A549 (cell line): ENCODE results near the gene FDXACB1. TPM values are rescaled to one million over a fixed set of nuclear protein-coding genes. Genes with fewer than 3 reads are reported as not detected.

Experiments
- ATAC-seq, 2 experiments: fragments of 200-7000 bp in 1 of 2; fragments of >200 bp in 1 of 2; cut with Nextera tagmentation in 1 of 2; cut with Tn5 transposase in 1 of 2; 3 replicates each; pipeline versions ENCODE4 v1.8.0 to v1.9.1; 2018 to 2020; ENCODE audit warnings: mild to moderate bottlenecking in 1 of 2, moderate library complexity in 1 of 2
- CTCF ChIA-PET: fragments of 300-600 bp; sonication (Branson Sonifier 250); formaldehyde crosslinking; extraction: SDS; loops from one replicate; lab custom pipeline; 2021; ENCODE audit warnings: antibody characterized with exemption, inconsistent platforms; lab: Yijun Ruan, JAX
- POLR2A ChIA-PET: fragments of 350-600 bp; formaldehyde crosslinking; extraction: SDS; loops from one replicate; lab custom pipeline; 2021; ENCODE audit warnings: antibody characterized with exemption, inconsistent platforms; lab: Yijun Ruan, JAX
- DNase-seq, 2 experiments: peaks; one replicate each; pipeline versions ENCODE4 v3.0.0 to v3.0.0-alpha.2; 2011 to 2016; ENCODE audit warnings: low read depth in 1 of 2, low spot score in 1 of 2
- FAIRE-seq: peaks from 2 replicates; lab custom pipeline; 2011; peaks lifted over from hg19 to GRCh38; lab: Jason Lieb, UNC
- H3K27ac ChIP-seq, 2 experiments: fragments of >200 bp; sonication (Bioruptor Twin); formaldehyde crosslinking; 3 replicates each; pipeline ENCODE4 v1.5.1; 2016 to 2017
- H3K4me1 ChIP-seq: fragments of >200 bp; sonication (Bioruptor Twin); formaldehyde crosslinking; 3 replicates; pipeline ENCODE4 v1.6.1; 2016
- H3K4me2 ChIP-seq: fragments of >200 bp; sonication (Bioruptor Twin); formaldehyde crosslinking; 3 replicates; pipeline ENCODE4 v1.6.1; 2016
- H3K4me3 ChIP-seq: fragments of >200 bp; sonication (Bioruptor Twin); formaldehyde crosslinking; 3 replicates; pipeline ENCODE4 v1.5.1; 2016
- H3K9me3 ChIP-seq: fragments of >200 bp; sonication (Bioruptor Twin); formaldehyde crosslinking; 3 replicates; pipeline ENCODE4 v1.6.1; 2016
- ATOH8 ChIP-seq: fragments of 250-450 bp; sonication (Bioruptor Pico); IDR thresholded peaks from 2 replicates; pipeline ENCODE4 v1.5.0; 2020; ENCODE audit warnings: low read depth, mild to moderate bottlenecking, moderate library complexity
- CBX2 ChIP-seq: fragments of 200-600 bp; sonication (generic); IDR thresholded peaks from 2 replicates; pipeline ENCODE4 v1.6.1; 2016; ENCODE audit warnings: low read depth, mild to moderate bottlenecking, borderline replicate concordance
- CEBPB ChIP-seq, 2 experiments: fragments of >200 bp in 1 of 2; sonication (Bioruptor Twin) in 1 of 2; formaldehyde crosslinking in 1 of 2; IDR thresholded peaks; 2 replicates each; pipeline ENCODE4 v1.6.1; 2012 to 2016
- CHD2 ChIP-seq: fragments of 150-350 bp; IDR thresholded peaks from 2 replicates; pipeline ENCODE4 v1.6.1; 2014; ENCODE audit warnings: low read length; ENCODE audit not compliant: partially characterized antibody
- CHD4 ChIP-seq: fragments of 200-600 bp; sonication (generic); IDR thresholded peaks from 2 replicates; pipeline ENCODE4 v1.6.1; 2016; ENCODE audit warnings: antibody characterized with exemption, mild to moderate bottlenecking, borderline replicate concordance
- EHMT2 ChIP-seq: fragments of 200-600 bp; sonication (generic); IDR thresholded peaks from 2 replicates; pipeline ENCODE4 v1.6.1; 2016; ENCODE audit warnings: antibody characterized with exemption, low read depth, mild to moderate bottlenecking, moderate library complexity
- FOSL2 ChIP-seq, 2 experiments: fragments of 450-650 bp in 1 of 2; fragments of >200 bp in 1 of 2; sonication (Bioruptor Twin) in 1 of 2; formaldehyde crosslinking; IDR thresholded peaks; 2 replicates each; pipeline versions ENCODE4 v1.5.0 to v1.6.1; 2016 to 2020; ENCODE audit warnings: mild to moderate bottlenecking in 1 of 2, moderate library complexity in 1 of 2
- FOXS1 ChIP-seq: fragments of 250-450 bp; sonication (Bioruptor Pico); IDR thresholded peaks from 2 replicates; pipeline ENCODE4 v1.5.0; 2020; ENCODE audit warnings: mild to moderate bottlenecking, moderate library complexity
- HES2 ChIP-seq: fragments of >200 bp; sonication (Bioruptor Twin); formaldehyde crosslinking; IDR thresholded peaks from 2 replicates; pipeline ENCODE4 v1.6.1; 2016
- HEYL ChIP-seq: fragments of 250-450 bp; sonication (Bioruptor Pico); IDR thresholded peaks from 2 replicates; pipeline ENCODE4 v1.8.0; 2021; ENCODE audit warnings: mild to moderate bottlenecking, moderate library complexity
- HMGXB4 ChIP-seq: fragments of 250-450 bp; sonication (Bioruptor Pico); IDR thresholded peaks from 2 replicates; pipeline ENCODE4 v1.5.0; 2021; ENCODE audit warnings: mild to moderate bottlenecking, moderate library complexity, borderline replicate concordance
- HOXA7 ChIP-seq: fragments of 250-450 bp; sonication (Bioruptor Pico); IDR thresholded peaks from 2 replicates; pipeline ENCODE4 v1.5.0; 2020; ENCODE audit warnings: mild to moderate bottlenecking, moderate library complexity
- HOXB5 ChIP-seq: fragments of 250-450 bp; sonication (Bioruptor Pico); IDR thresholded peaks from 2 replicates; pipeline ENCODE4 v1.5.0; 2020; ENCODE audit warnings: mild to moderate bottlenecking, moderate library complexity
- JUN ChIP-seq, 2 experiments: fragments of >200 bp; sonication (Bioruptor Twin); formaldehyde crosslinking; IDR thresholded peaks; 2 replicates in 1 of 2; 3 replicates in 1 of 2; pipeline ENCODE4 v1.6.1; 2016 to 2017
- JUNB ChIP-seq: fragments of >200 bp; sonication (Bioruptor Twin); formaldehyde crosslinking; IDR thresholded peaks from 2 replicates; pipeline ENCODE4 v1.6.1; 2016
- NPAS2 ChIP-seq: fragments of 250-450 bp; sonication (Bioruptor Pico); IDR thresholded peaks from 2 replicates; pipeline ENCODE4 v1.8.0; 2022; ENCODE audit warnings: mild to moderate bottlenecking, moderate library complexity, borderline replicate concordance
- PHF8 ChIP-seq: fragments of 200-600 bp; sonication (generic); IDR thresholded peaks from 2 replicates; pipeline ENCODE4 v1.6.1; 2016; ENCODE audit warnings: low read depth, mild to moderate bottlenecking, antibody characterized with exemption, moderate library complexity, borderline replicate concordance
- POLR2AphosphoS2 ChIP-seq: conservative IDR thresholded peaks from 2 replicates; pipeline ENCODE4 v1.6.1; 2012; ENCODE audit warnings: low read length, improper control_type of control experiment, inconsistent platforms
- RCOR1 ChIP-seq: fragments of 150-350 bp; IDR thresholded peaks from 2 replicates; pipeline ENCODE4 v1.6.1; 2014; ENCODE audit warnings: antibody characterized with exemption, low read length, low read depth
- SREBF2 ChIP-seq: fragments of 450-650 bp; IDR thresholded peaks from 2 replicates; pipeline ENCODE4 v1.6.1; 2014; ENCODE audit warnings: mild to moderate bottlenecking, moderate library complexity
- TFCP2L1 ChIP-seq: fragments of 250-450 bp; sonication (Bioruptor Pico); IDR thresholded peaks from 2 replicates; pipeline ENCODE4 v1.5.0; 2021; ENCODE audit warnings: mild to moderate bottlenecking
- USF2 ChIP-seq: fragments of 450-650 bp; IDR thresholded peaks from 2 replicates; pipeline ENCODE4 v1.6.1; 2014; ENCODE audit warnings: antibody characterized with exemption
- ZFP36 ChIP-seq: fragments of 450-650 bp; IDR thresholded peaks from 2 replicates; pipeline ENCODE4 v1.6.1; 2014; ENCODE audit warnings: borderline replicate concordance; ENCODE audit not compliant: partially characterized antibody
- WGBS: methylation state at CpG from one replicate; pipeline ENCODE4 v1.1.6; 2017; ENCODE audit errors: missing lambda C conversion rate; 5-methylcytosine and 5-hydroxymethylcytosine counted together
- polyA plus RNA-seq, 4 experiments: library from polyadenylated mRNA; depleted of rRNA in 3 of 4; stranded (reverse); fragments of >200 nt; fragmentation: RNase III in 1 of 4; extraction: RNeasy Plus Mini Kit Qiagen cat#74134 plus additional on column Dnase treatment in 1 of 4; gene quantifications; 2 replicates in 3 of 4; 3 replicates in 1 of 4; pipeline ENCODE4 v1.2.3, GENCODE V29; 2011 to 2017
- small RNA-seq, 6 experiments: library from RNA; depleted of rRNA; stranded (forward); fragments of <200 nt; gene quantifications; one replicate each; pipeline ENCODE3, GENCODE V24; 2012

The FDXACB1 gene
- polyA plus RNA-seq, 2 of the 4 experiments (the other 2 are of a cell fraction) = 1.9 to 2.4 TPM

- TF ChIP-seq RCOR1 = no peak
- TF ChIP-seq HEYL = no peak
- TF ChIP-seq HOXB5 = no peak
- TF ChIP-seq CEBPB (IDR thresholded peaks at IDR 0.05) = no peak
- no peak for TF ChIP-seq HMGXB4 (CRISPR knock-in tag)
- TF ChIP-seq SREBF2 = no peak
- no peak for TF ChIP-seq CBX2
- TF ChIP-seq, all 56 proteins: peak for 0
- Histone ChIP-seq H3K4me2 (no peak overlapping the region), H3K4me1 (no peaks in the 10 kb centered on the region), H3K27ac (no peak overlapping the region), H3K4me3 (no peak overlapping the region), H3K9me3 (no peaks in the 10 kb centered on the region)
- 93% methylated on average over 5 of the region's 5 CpGs for WGBS
- FAIRE-seq = no peak
- ATAC-seq = no peak
- ChIA-PET CTCF (interaction anchor here (1.0 to 1.3 kb wide), 2 partner anchors 12 to 53 kb away, joined by 3 to 4 read pairs; no protein-coding TSS in a partner anchor), POLR2A (no interaction called here)
- DNase-seq = no peak
Observed at GRCh38 chr11:111829185-111829968, 49.6 kb downstream of the FDXACB1 start.

GRCh38 chr11:111826322-111826950 is 52.5 kb downstream of the FDXACB1 start:
- DNase-seq (no peak), FAIRE-seq (no peak)
- CTCF ChIA-PET = interaction anchor here (1.5 kb wide), 1 partner anchor 15 kb away, joined by 3 read pairs; no protein-coding TSS in a partner anchor
- no peak for TF ChIP-seq ATOH8 (CRISPR knock-in tag)
- TF ChIP-seq TFCP2L1 (CRISPR knock-in tag) = no peak
- no peak for TF ChIP-seq FOSL2 (IDR thresholded peaks at IDR 0.05)
- no peak for TF ChIP-seq FOSL2 (CRISPR knock-in tag; IDR thresholded peaks at IDR 0.05)
- TF ChIP-seq JUNB = no peak
- TF ChIP-seq ZFP36 = no peak
- TF ChIP-seq FOXS1 = no peak
- TF ChIP-seq POLR2AphosphoS2 = no peak
- no peak for TF ChIP-seq HES2
- TF ChIP-seq EHMT2 = no peak
- no peak for TF ChIP-seq NPAS2 (CRISPR knock-in tag)
- no peak for TF ChIP-seq CHD4
- no peak for TF ChIP-seq HOXA7 (CRISPR knock-in tag)
- no peak for TF ChIP-seq USF2
- no peak for TF ChIP-seq HEYL
- no peak for TF ChIP-seq JUN (IDR thresholded peaks at IDR 0.05)
- no peak for TF ChIP-seq PHF8
- no peak for TF ChIP-seq CHD2
- no peak for TF ChIP-seq HOXB5
- TF ChIP-seq, all 56 proteins: peak for 0
- POLR2A ChIA-PET = no interaction called here
- Histone ChIP-seq H3K9me3 (no peaks in the 10 kb centered on the region), H3K27ac (no peak overlapping the region), H3K4me1 (no peaks in the 10 kb centered on the region), H3K4me2 (no peak overlapping the region), H3K4me3 (no peak overlapping the region)
- no peak for ATAC-seq
- 84% methylated on average over 2 of the region's 2 CpGs for WGBS

Small RNAs within 50 kb of the gene (small RNA-seq; reads per million reads assigned to genes)
- gene C11orf52 (0 reads per million in 6 experiments), gene GNG5P3 (0 reads per million in 6 experiments), gene RNA5SP351 (0 to 0.35 (median 0) reads per million in 6 experiments), gene RPL37AP8 (0 to 0.19 (median 0) reads per million in 6 experiments)

Other genes with a start within 250 kb of the FDXACB1 start
- 24.7 and 26.3 TPM in 2 replicates for gene PPP2R1B, start 112.8 kb downstream of the FDXACB1 start, polyA plus RNA-seq (2011; rRNA removed)
- 16.9 to 18.6 TPM (median 17.9 TPM) in 3 replicates for gene PPP2R1B, start 112.8 kb downstream of the FDXACB1 start, polyA plus RNA-seq (2017; fragmentation: RNase III; extraction: RNeasy Plus Mini Kit Qiagen cat#74134 plus additional on column Dnase treatment)
- 31.4 and 33.3 TPM in 2 replicates for gene ALG9, start 7.6 kb downstream of the FDXACB1 start, polyA plus RNA-seq (2011; rRNA removed)
- 15.0 to 15.8 TPM (median 15.3 TPM) in 3 replicates for gene ALG9, start 7.6 kb downstream of the FDXACB1 start, polyA plus RNA-seq (2017; fragmentation: RNase III; extraction: RNeasy Plus Mini Kit Qiagen cat#74134 plus additional on column Dnase treatment)
- gene CFAP68, start 376 bp upstream of the FDXACB1 start, polyA plus RNA-seq (2011; rRNA removed) = 59.7 and 84.6 TPM in 2 replicates
- gene CFAP68, start 376 bp upstream of the FDXACB1 start, polyA plus RNA-seq (2017; fragmentation: RNase III; extraction: RNeasy Plus Mini Kit Qiagen cat#74134 plus additional on column Dnase treatment) = 36.3 to 40.3 TPM (median 36.5 TPM) in 3 replicates
- 1.1 and 3.1 TPM in 2 replicates for gene CRYAB, start 32.6 kb upstream of the FDXACB1 start, polyA plus RNA-seq (2011; rRNA removed)
- 4.1 to 25.3 TPM (median 4.8 TPM) in 3 replicates for gene CRYAB, start 32.6 kb upstream of the FDXACB1 start, polyA plus RNA-seq (2017; fragmentation: RNase III; extraction: RNeasy Plus Mini Kit Qiagen cat#74134 plus additional on column Dnase treatment)
- gene HSPB2, start 33.6 kb upstream of the FDXACB1 start, polyA plus RNA-seq (2011; rRNA removed) = 0.07 TPM in 1 of 2 replicates, not detected in the other
- gene HSPB2, start 33.6 kb upstream of the FDXACB1 start, polyA plus RNA-seq (2017; fragmentation: RNase III; extraction: RNeasy Plus Mini Kit Qiagen cat#74134 plus additional on column Dnase treatment) = not detected in 3 replicates
- gene C11orf52, start 39.7 kb upstream of the FDXACB1 start, polyA plus RNA-seq (2011; rRNA removed) = 0.13 and 0.19 TPM in 2 replicates
- 0.08 TPM in 1 of 3 replicates, not detected in the others for gene C11orf52, start 39.7 kb upstream of the FDXACB1 start, polyA plus RNA-seq (2017; fragmentation: RNase III; extraction: RNeasy Plus Mini Kit Qiagen cat#74134 plus additional on column Dnase treatment)
- 6.9 and 7.9 TPM in 2 replicates for gene DIXDC1, start 58.2 kb upstream of the FDXACB1 start, polyA plus RNA-seq (2011; rRNA removed)
- 5.5 to 7.4 TPM (median 7.1 TPM) in 3 replicates for gene DIXDC1, start 58.2 kb upstream of the FDXACB1 start, polyA plus RNA-seq (2017; fragmentation: RNase III; extraction: RNeasy Plus Mini Kit Qiagen cat#74134 plus additional on column Dnase treatment)
- 33.0 and 42.8 TPM in 2 replicates for gene DLAT, start 146.2 kb upstream of the FDXACB1 start, polyA plus RNA-seq (2011; rRNA removed)
- 32.1 to 33.3 TPM (median 32.5 TPM) in 3 replicates for gene DLAT, start 146.2 kb upstream of the FDXACB1 start, polyA plus RNA-seq (2017; fragmentation: RNase III; extraction: RNeasy Plus Mini Kit Qiagen cat#74134 plus additional on column Dnase treatment)
- 1.4 and 1.9 TPM in 2 replicates for gene PIH1D2, start 194.9 kb upstream of the FDXACB1 start, polyA plus RNA-seq (2011; rRNA removed)
- gene PIH1D2, start 194.9 kb upstream of the FDXACB1 start, polyA plus RNA-seq (2017; fragmentation: RNase III; extraction: RNeasy Plus Mini Kit Qiagen cat#74134 plus additional on column Dnase treatment) = 0.98 to 1.3 TPM (median 1.2 TPM) in 3 replicates
- 14.3 and 20.1 TPM in 2 replicates for gene NKAPD1, start 195.1 kb upstream of the FDXACB1 start, polyA plus RNA-seq (2011; rRNA removed)
- 13.4 to 16.9 TPM (median 16.6 TPM) in 3 replicates for gene NKAPD1, start 195.1 kb upstream of the FDXACB1 start, polyA plus RNA-seq (2017; fragmentation: RNase III; extraction: RNeasy Plus Mini Kit Qiagen cat#74134 plus additional on column Dnase treatment)
- gene TIMM8B, start 207.6 kb upstream of the FDXACB1 start, polyA plus RNA-seq (2011; rRNA removed) = 84.5 and 126 TPM in 2 replicates
- 85.3 to 94.0 TPM (median 87.6 TPM) in 3 replicates for gene TIMM8B, start 207.6 kb upstream of the FDXACB1 start, polyA plus RNA-seq (2017; fragmentation: RNase III; extraction: RNeasy Plus Mini Kit Qiagen cat#74134 plus additional on column Dnase treatment)
- gene SDHD, start 207.7 kb upstream of the FDXACB1 start, polyA plus RNA-seq (2011; rRNA removed) = 86.3 and 122 TPM in 2 replicates
- gene SDHD, start 207.7 kb upstream of the FDXACB1 start, polyA plus RNA-seq (2017; fragmentation: RNase III; extraction: RNeasy Plus Mini Kit Qiagen cat#74134 plus additional on column Dnase treatment) = 91.5 to 94.5 TPM (median 94.1 TPM) in 3 replicates